ENCODE data around the gene PLD4. TPM values are rescaled to one million over a fixed set of nuclear protein-coding genes. Genes with fewer than 3 reads are reported as not detected.
"Not testable (repeated sequence)": the region's sequence is repeated elsewhere in the genome, so short reads cannot be mapped to it uniquely, and the experiment has no call there.

PLD4 gene
- total RNA-seq, 4 donors from 2014 or later = 0.84 to 2.6 (median 1.2) TPM

- intact Hi-C loops (cut with DNase I; ENCODE audit: low total_unique reads) = no loop called here
- TF ChIP-seq POLR2A (IDR thresholded peaks at IDR 0.05) (no peak), CTCF (IDR thresholded peaks at IDR 0.05) (no peak)
- WGBS, 2 donors = 87% methylated on average over 12 of the region's 12 CpGs
- DNase-seq (ENCODE audit: low spot score in 2 of 2) = peak in 1 of 2 donors; percentile 78
- H3K4me3 ChIP-seq (ENCODE audit: low read depth, poor library complexity, severe bottlenecking) = no peak overlapping the region
Measured at GRCh38 chr14:104900639-104901512, 23.8 kb upstream of the PLD4 start.

- H3K4me3 ChIP-seq (ENCODE audit: low read depth, poor library complexity, severe bottlenecking) = no peak overlapping the region
- peak in 1 of 2 donors; percentile 36 for DNase-seq (ENCODE audit: low spot score in 2 of 2)
- 91 to 93% methylated on average over 7 of the region's 7 CpGs for WGBS, 2 donors
- TF ChIP-seq POLR2A (IDR thresholded peaks at IDR 0.05) = no peak
- intact Hi-C loops (cut with DNase I; ENCODE audit: low total_unique reads) = no loop called here
Measured at GRCh38 chr14:104903990-104904389, 20.7 kb upstream of the PLD4 start.

GRCh38 chr14:104904650-104905578 lies 19.8 kb upstream of the PLD4 start:
- WGBS, 2 donors = 64 to 65% methylated on average over 37 to 38 of the region's 38 CpGs
- H3K4me3 ChIP-seq (ENCODE audit: low read depth, poor library complexity, severe bottlenecking); intact Hi-C loops (cut with DNase I; ENCODE audit: low total_unique reads): not testable (repeated sequence)
- peak in 1 of 2 donors; percentile 36 for DNase-seq (ENCODE audit: low spot score in 2 of 2)

GRCh38 chr14:104905579-104905933 lies 19.1 kb upstream of the PLD4 start:
- H3K4me3 ChIP-seq (ENCODE audit: low read depth, poor library complexity, severe bottlenecking); intact Hi-C loops (cut with DNase I; ENCODE audit: low total_unique reads): not testable (repeated sequence)
- DNase-seq (ENCODE audit: low spot score in 2 of 2) = peak in 1 of 2 donors; percentile 8
- 53 to 75% methylated on average over 20 to 27 of the region's 28 CpGs for WGBS, 2 donors

- no peak for DNase-seq (ENCODE audit: low spot score in 2 of 2)
- intact Hi-C loops (cut with DNase I; ENCODE audit: low total_unique reads) = no loop called here
- WGBS, 2 donors = 10 to 16% methylated on average over 1 of the region's 1 CpG
- no peak for TF ChIP-seq POLR2A (IDR thresholded peaks at IDR 0.05)
- no peak for TF ChIP-seq CTCF (IDR thresholded peaks at IDR 0.05)
- no peak overlapping the region for H3K4me3 ChIP-seq (ENCODE audit: low read depth, poor library complexity, severe bottlenecking)
Measured at GRCh38 chr14:104908303-104908702, 16.4 kb upstream of the PLD4 start.

GRCh38 chr14:104912053-104912452 lies 12.6 kb upstream of the PLD4 start:
- WGBS, 2 donors = 86 to 88% methylated on average over 3 of the region's 3 CpGs
- no peak for TF ChIP-seq CTCF (IDR thresholded peaks at IDR 0.05)
- TF ChIP-seq POLR2A (IDR thresholded peaks at IDR 0.05) = no peak

GRCh38 chr14:104913435-104913834 lies 11.2 kb upstream of the PLD4 start:
- intact Hi-C loops (cut with DNase I; ENCODE audit: low total_unique reads) = no loop called here
- 77 to 79% methylated on average over 7 of the region's 7 CpGs for WGBS, 2 donors
- peak in 1 of 2 donors; percentile 13 for DNase-seq (ENCODE audit: low spot score in 2 of 2)
- TF ChIP-seq CTCF (IDR thresholded peaks at IDR 0.05) (no peak), POLR2A (IDR thresholded peaks at IDR 0.05) (no peak)
- no peak overlapping the region for H3K4me3 ChIP-seq (ENCODE audit: low read depth, poor library complexity, severe bottlenecking)

More at GRCh38 chr14:104912053-104912452, 12.6 kb upstream of the PLD4 start:
- no peak overlapping the region for H3K4me3 ChIP-seq (ENCODE audit: low read depth, poor library complexity, severe bottlenecking)
- intact Hi-C loops (cut with DNase I; ENCODE audit: low total_unique reads) = no loop called here
- no peak for DNase-seq (ENCODE audit: low spot score in 2 of 2)

Data from lower leg skin (tissue), 4 donors.